Uterus (tissue), 2 donors: ENCODE data around the gene UBL5.

Source experiments
- POLR2A ChIP-seq, 2 donors: fragments of 450-650 bp; IDR thresholded peaks; one replicate each; pipeline ENCODE4 v1.6.1; 2016; ENCODE audit warnings: antibody characterized with exemption in 2 of 2, mild to moderate bottlenecking in 1 of 2, moderate library complexity in 1 of 2
- TF ChIP-seq, protein P1 (sequence below), 4 experiments: fragments of 200-600 bp in 2 of 4; fragments of 450-650 bp in 2 of 4; sonication (generic) in 2 of 4; IDR thresholded peaks; one replicate each; pipeline ENCODE4 v1.5.1; 2016 to 2019; ENCODE audit warnings: antibody characterized with exemption in 4 of 4, mild to moderate bottlenecking in 2 of 4, moderate library complexity in 1 of 4

DNA sequence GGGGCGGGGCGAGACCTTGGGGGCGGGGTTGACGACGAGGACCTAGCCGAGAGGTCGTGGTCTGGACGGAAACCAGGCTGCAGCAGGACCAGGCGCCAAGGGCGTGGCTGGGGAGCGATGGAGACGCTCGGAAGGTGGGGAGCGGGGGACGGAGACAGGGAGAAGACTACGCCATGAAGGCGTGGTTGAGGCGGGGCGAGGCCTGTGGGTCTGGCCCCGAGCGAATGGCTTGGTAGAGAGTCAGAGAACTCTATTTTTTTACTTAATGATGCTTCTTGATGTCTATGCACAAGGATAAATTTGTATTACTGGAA lies 8.2 kb upstream of the UBL5 start:
- TF ChIP-seq, protein P1, sequence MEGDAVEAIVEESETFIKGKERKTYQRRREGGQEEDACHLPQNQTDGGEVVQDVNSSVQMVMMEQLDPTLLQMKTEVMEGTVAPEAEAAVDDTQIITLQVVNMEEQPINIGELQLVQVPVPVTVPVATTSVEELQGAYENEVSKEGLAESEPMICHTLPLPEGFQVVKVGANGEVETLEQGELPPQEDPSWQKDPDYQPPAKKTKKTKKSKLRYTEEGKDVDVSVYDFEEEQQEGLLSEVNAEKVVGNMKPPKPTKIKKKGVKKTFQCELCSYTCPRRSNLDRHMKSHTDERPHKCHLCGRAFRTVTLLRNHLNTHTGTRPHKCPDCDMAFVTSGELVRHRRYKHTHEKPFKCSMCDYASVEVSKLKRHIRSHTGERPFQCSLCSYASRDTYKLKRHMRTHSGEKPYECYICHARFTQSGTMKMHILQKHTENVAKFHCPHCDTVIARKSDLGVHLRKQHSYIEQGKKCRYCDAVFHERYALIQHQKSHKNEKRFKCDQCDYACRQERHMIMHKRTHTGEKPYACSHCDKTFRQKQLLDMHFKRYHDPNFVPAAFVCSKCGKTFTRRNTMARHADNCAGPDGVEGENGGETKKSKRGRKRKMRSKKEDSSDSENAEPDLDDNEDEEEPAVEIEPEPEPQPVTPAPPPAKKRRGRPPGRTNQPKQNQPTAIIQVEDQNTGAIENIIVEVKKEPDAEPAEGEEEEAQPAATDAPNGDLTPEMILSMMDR (IDR thresholded peaks at IDR 0.05): no peak
- no peak for TF ChIP-seq POLR2A (IDR thresholded peaks at IDR 0.05)
